HG03064 (cell line): Measurements from ENCODE around the gene DPP3.
"Not testable (repeated sequence)": the region's sequence is repeated elsewhere in the genome, so short reads cannot be mapped to it uniquely, and the experiment has no call there.

Experiments
- ATAC-seq: cut with Tn5 transposase; IDR thresholded peaks from one replicate; pipeline ENCODE4 v1.9.1; 2021; ENCODE audit warnings: low read depth; ENCODE audit not compliant: unreplicated experiment

The DPP3 gene

GRCh38 chr11:66530927-66531709, 50.9 kb downstream of the DPP3 start:
- ATAC-seq, result no peak

GRCh38 chr11:66531841-66532240, 51.6 kb downstream of the DPP3 start:
- no peak for ATAC-seq

- ATAC-seq, result no peak
These were observed 52.5 kb downstream of the DPP3 start for GRCh38 chr11:66532784-66533183.

GRCh38 chr11:66539170-66539869, 59.1 kb downstream of the DPP3 start:
- no peak for ATAC-seq

GRCh38 chr11:66539870-66540213, 59.6 kb downstream of the DPP3 start:
- no peak for ATAC-seq

GRCh38 chr11:66540598-66540997, 60.4 kb downstream of the DPP3 start:
- not testable (repeated sequence) for ATAC-seq

GRCh38 chr11:66541892-66542291, 61.7 kb downstream of the DPP3 start:
- no peak for ATAC-seq

GRCh38 chr11:66542362-66542761, 62.1 kb downstream of the DPP3 start:
- ATAC-seq, result no peak

- no peak for ATAC-seq
These were observed 63.3 kb downstream of the DPP3 start for GRCh38 chr11:66543263-66544107.

GRCh38 chr11:66544952-66545351, 64.7 kb downstream of the DPP3 start:
- ATAC-seq, result not testable (repeated sequence)

GRCh38 chr11:66545701-66546367, 65.6 kb downstream of the DPP3 start, which contains the start of gene ZDHHC24:
ZDHHC24 (minus strand) TSS chr11:66546048; CDS start chr11:66546003, 45 bp downstream.
- ATAC-seq, result peak; percentile 77

- no peak for ATAC-seq
These were observed 66.2 kb downstream of the DPP3 start, which contains the start of gene ACTN3 for GRCh38 chr11:66546368-66546965. ACTN3 (plus strand) TSS chr11:66546903; CDS start chr11:66546938, 35 bp downstream.

- ATAC-seq, result no peak
These were observed 66.9 kb downstream of the DPP3 start for GRCh38 chr11:66546966-66547661.

- no peak for ATAC-seq
These were observed 67.4 kb downstream of the DPP3 start for GRCh38 chr11:66547662-66548009.

- ATAC-seq, result no peak
These were observed 67.8 kb downstream of the DPP3 start for GRCh38 chr11:66548041-66548440.

GRCh38 chr11:66548774-66549630, 68.8 kb downstream of the DPP3 start:
- no peak for ATAC-seq

GRCh38 chr11:66549696-66550095, 69.5 kb downstream of the DPP3 start:
- no peak for ATAC-seq

- ATAC-seq, result no peak
These were observed 70.7 kb downstream of the DPP3 start for GRCh38 chr11:66550887-66551286.

- ATAC-seq, result no peak
These were observed 74.4 kb downstream of the DPP3 start for GRCh38 chr11:66554602-66555001.
